Measurements from ENCODE around the gene SLC35E2B. TPM values are rescaled to one million over a fixed set of nuclear protein-coding genes. Genes with fewer than 3 reads are reported as not detected.
A peak's percentile ranks its signal among the peaks of the same experiment; 100 is the strongest.

Gene SLC35E2B
- total RNA-seq, 1 donor: 38.4 TPM

- Histone ChIP-seq H3K9me3 (ENCODE audit: low read depth, low read length) (no peaks in the 10 kb centered on the region), H3K36me3 (ENCODE audit: insufficient read depth, low read length) (peaks cover 4% of the 10 kb centered on the region), H2AFZ (ENCODE audit: low read length) (no peak overlapping the region), H3K27ac (ENCODE audit: low read depth, low read length) (no peak overlapping the region), H3K4me2 (ENCODE audit: insufficient read depth, low read length) (no peak overlapping the region), H3K79me2 (ENCODE audit: insufficient read depth, low read length) (peaks cover 29% of the 10 kb centered on the region), H3K27me3 (ENCODE audit: insufficient read depth, low read length) (no peaks in the 10 kb centered on the region), H4K20me1 (ENCODE audit: insufficient read depth, low read length) (peaks cover 30% of the 10 kb centered on the region), H3K4me3 (ENCODE audit: insufficient read depth, low read length) (no peak overlapping the region), H3K4me1 (ENCODE audit: insufficient read depth, low read length) (peaks cover 11% of the 10 kb centered on the region)
- no peak for TF ChIP-seq CTCF (IDR thresholded peaks at IDR 0.05; ENCODE audit: extremely low read depth, low read depth, low read length)
- peak; percentile 76 for DNase-seq (ENCODE audit: insufficient read length, low spot score, missing footprints)
Observed at GRCh38 chr1:1620433-1621139, 72.0 kb downstream of the SLC35E2B start.

- Histone ChIP-seq H3K27ac (ENCODE audit: low read depth, low read length) (no peak overlapping the region), H3K4me2 (ENCODE audit: insufficient read depth, low read length) (no peak overlapping the region), H2AFZ (ENCODE audit: low read length) (no peak overlapping the region), H3K27me3 (ENCODE audit: insufficient read depth, low read length) (no peaks in the 10 kb centered on the region), H3K4me3 (ENCODE audit: insufficient read depth, low read length) (no peak overlapping the region), H3K36me3 (ENCODE audit: insufficient read depth, low read length) (peaks cover 4% of the 10 kb centered on the region), H3K4me1 (ENCODE audit: insufficient read depth, low read length) (peaks cover 11% of the 10 kb centered on the region), H3K79me2 (ENCODE audit: insufficient read depth, low read length) (peaks cover 31% of the 10 kb centered on the region), H4K20me1 (ENCODE audit: insufficient read depth, low read length) (peaks cover 32% of the 10 kb centered on the region), H3K9me3 (ENCODE audit: low read depth, low read length) (no peaks in the 10 kb centered on the region)
- peak; percentile 91 for DNase-seq (ENCODE audit: insufficient read length, low spot score, missing footprints)
- TF ChIP-seq CTCF (IDR thresholded peaks at IDR 0.05; ENCODE audit: extremely low read depth, low read depth, low read length): peak; percentile 23
Observed at GRCh38 chr1:1619917-1620361, 72.7 kb downstream of the SLC35E2B start.

GRCh38 chr1:1618396-1619068 is 74.1 kb downstream of the SLC35E2B start:
- peak; percentile 89 for DNase-seq (ENCODE audit: insufficient read length, low spot score, missing footprints)
- Histone ChIP-seq H3K9me3 (ENCODE audit: low read depth, low read length) (no peaks in the 10 kb centered on the region), H3K27ac (ENCODE audit: low read depth, low read length) (no peak overlapping the region), H3K27me3 (ENCODE audit: insufficient read depth, low read length) (no peaks in the 10 kb centered on the region), H3K4me2 (ENCODE audit: insufficient read depth, low read length) (no peak overlapping the region), H3K36me3 (ENCODE audit: insufficient read depth, low read length) (peaks cover 4% of the 10 kb centered on the region), H3K79me2 (ENCODE audit: insufficient read depth, low read length) (peaks cover 40% of the 10 kb centered on the region), H4K20me1 (ENCODE audit: insufficient read depth, low read length) (peaks cover 46% of the 10 kb centered on the region), H3K4me3 (ENCODE audit: insufficient read depth, low read length) (no peak overlapping the region), H2AFZ (ENCODE audit: low read length) (no peak overlapping the region), H3K4me1 (ENCODE audit: insufficient read depth, low read length) (peaks cover 23% of the 10 kb centered on the region)
- TF ChIP-seq CTCF (IDR thresholded peaks at IDR 0.05; ENCODE audit: extremely low read depth, low read depth, low read length): no peak

- Histone ChIP-seq H3K27me3 (ENCODE audit: insufficient read depth, low read length) (no peaks in the 10 kb centered on the region), H3K27ac (ENCODE audit: low read depth, low read length) (no peak overlapping the region), H3K4me3 (ENCODE audit: insufficient read depth, low read length) (no peak overlapping the region), H4K20me1 (ENCODE audit: insufficient read depth, low read length) (peaks cover 47% of the 10 kb centered on the region), H3K36me3 (ENCODE audit: insufficient read depth, low read length) (peaks cover 4% of the 10 kb centered on the region), H3K4me2 (ENCODE audit: insufficient read depth, low read length) (no peak overlapping the region), H3K79me2 (ENCODE audit: insufficient read depth, low read length) (peaks cover 41% of the 10 kb centered on the region), H3K9me3 (ENCODE audit: low read depth, low read length) (no peaks in the 10 kb centered on the region), H2AFZ (ENCODE audit: low read length) (no peak overlapping the region), H3K4me1 (ENCODE audit: insufficient read depth, low read length) (peaks cover 23% of the 10 kb centered on the region)
- no peak for DNase-seq (ENCODE audit: insufficient read length, low spot score, missing footprints)
- TF ChIP-seq CTCF (IDR thresholded peaks at IDR 0.05; ENCODE audit: extremely low read depth, low read depth, low read length): no peak
Observed at GRCh38 chr1:1617925-1618324, 74.7 kb downstream of the SLC35E2B start.

All from osteoblast (primary cell).